Loucy (cell line): Measurements from ENCODE around the gene APOL2.

Experiments
- H2AFZ ChIP-seq: fragments of 200-600 bp; sonication (generic); 2 replicates; pipeline ENCODE4 v1.6.0; 2016; ENCODE audit warnings: antibody characterized with exemption, mild to moderate bottlenecking, low read length, moderate library complexity
- H3F3A ChIP-seq: fragments of 200-600 bp; 2 replicates; pipeline ENCODE4 v1.6.0; 2016; ENCODE audit warnings: antibody characterized with exemption, low read depth, mild to moderate bottlenecking
- H3K27me3 ChIP-seq: fragments of 200-600 bp; sonication (generic); 2 replicates; pipeline ENCODE4 v1.6.1; 2014; ENCODE audit warnings: low read length, mild to moderate bottlenecking; ENCODE audit not compliant: insufficient read depth, poor library complexity, severe bottlenecking
- H3K36me3 ChIP-seq: fragments of 200-600 bp; sonication (generic); 2 replicates; pipeline ENCODE4 v1.6.1; 2016; ENCODE audit warnings: low read length; ENCODE audit not compliant: insufficient read depth
- H3K4me1 ChIP-seq: fragments of 200-600 bp; sonication (generic); 2 replicates; pipeline ENCODE4 v1.5.1; 2014; ENCODE audit warnings: low read length, mild to moderate bottlenecking; ENCODE audit not compliant: insufficient read depth, poor library complexity, severe bottlenecking
- H3K4me2 ChIP-seq: fragments of 200-600 bp; sonication (generic); 2 replicates; pipeline ENCODE4 v1.6.0; 2014; ENCODE audit warnings: antibody characterized with exemption, low read length, low read depth, mild to moderate bottlenecking; ENCODE audit not compliant: poor library complexity, severe bottlenecking
- H3K4me3 ChIP-seq: fragments of 200-600 bp; sonication (generic); 2 replicates; pipeline ENCODE4 v1.5.1; 2014; ENCODE audit warnings: low read length, mild to moderate bottlenecking, mixed read lengths; ENCODE audit not compliant: poor library complexity, severe bottlenecking
- H3K79me2 ChIP-seq: fragments of 200-600 bp; sonication (generic); 2 replicates; pipeline ENCODE4 v1.6.1; 2014; ENCODE audit warnings: low read length; ENCODE audit not compliant: insufficient read depth
- H3K9ac ChIP-seq: fragments of 200-600 bp; sonication (generic); 2 replicates; pipeline ENCODE4 v1.6.0; 2014; ENCODE audit warnings: mild to moderate bottlenecking, low read depth, low read length, moderate library complexity; ENCODE audit not compliant: poor library complexity, severe bottlenecking
- H3K9me2 ChIP-seq: fragments of 200-600 bp; sonication (generic); replicated peaks from 2 replicates; pipeline ENCODE4 v1.6.1; 2016; ENCODE audit warnings: low read depth, low read length, mixed read lengths
- H3K9me3 ChIP-seq: fragments of 200-600 bp; sonication (generic); 2 replicates; pipeline ENCODE4 v1.6.1; 2014; ENCODE audit warnings: mild to moderate bottlenecking, antibody characterized with exemption, low read length, low read depth; ENCODE audit not compliant: insufficient read depth
- H4K20me1 ChIP-seq: fragments of 200-600 bp; sonication (generic); 2 replicates; pipeline ENCODE4 v1.6.0; 2014; ENCODE audit warnings: antibody characterized with exemption, low read length, mild to moderate bottlenecking; ENCODE audit not compliant: insufficient read depth, poor library complexity, severe bottlenecking
- CTCF ChIP-seq: fragments of 200-600 bp; sonication (generic); conservative IDR thresholded peaks from 2 replicates; pipeline ENCODE4 v1.5.1; 2014; ENCODE audit warnings: mild to moderate bottlenecking, antibody characterized with exemption, low read length
- EZH2phosphoT487 ChIP-seq: fragments of 200-600 bp; IDR thresholded peaks from 2 replicates; pipeline ENCODE4 v1.6.1; 2018; ENCODE audit warnings: antibody characterized with exemption, mild to moderate bottlenecking, moderate library complexity, borderline replicate concordance

APOL2 gene

GRCh38 chr22:36225333-36225922 lies 13.9 kb downstream of the APOL2 start:
- H3K79me2 ChIP-seq, result no peaks in the 10 kb centered on the region
- H4K20me1 ChIP-seq, result no peaks in the 10 kb centered on the region
- H3F3A ChIP-seq, result no peaks in the 10 kb centered on the region
- H3K4me2 ChIP-seq, result no peak overlapping the region
- H3K9me2 ChIP-seq, result no peaks in the 10 kb centered on the region
- no peak overlapping the region for H3K4me3 ChIP-seq
- H3K4me1 ChIP-seq, result no peaks in the 10 kb centered on the region
- no peak overlapping the region for H3K9ac ChIP-seq
- H2AFZ ChIP-seq, result no peak overlapping the region
- no peaks in the 10 kb centered on the region for H3K9me3 ChIP-seq
- H3K27me3 ChIP-seq, result no peaks in the 10 kb centered on the region
- no peaks in the 10 kb centered on the region for H3K36me3 ChIP-seq
- TF ChIP-seq CTCF (no peak), EZH2phosphoT487 (no peak)

GRCh38 chr22:36224245-36224644 lies 15.1 kb downstream of the APOL2 start:
- Histone ChIP-seq H3K36me3 (no peaks in the 10 kb centered on the region), H3K4me2 (no peak overlapping the region), H3K9me2 (no peaks in the 10 kb centered on the region), H3F3A (no peaks in the 10 kb centered on the region), H3K4me1 (no peaks in the 10 kb centered on the region), H3K9ac (no peak overlapping the region), H3K9me3 (no peaks in the 10 kb centered on the region), H4K20me1 (no peaks in the 10 kb centered on the region), H3K4me3 (no peak overlapping the region), H2AFZ (no peak overlapping the region), H3K79me2 (no peaks in the 10 kb centered on the region), H3K27me3 (no peaks in the 10 kb centered on the region)
- TF ChIP-seq EZH2phosphoT487 (no peak), CTCF (no peak)

GRCh38 chr22:36223504-36223903 lies 15.8 kb downstream of the APOL2 start:
- H3F3A ChIP-seq, result no peaks in the 10 kb centered on the region
- H3K27me3 ChIP-seq, result no peaks in the 10 kb centered on the region

More at GRCh38 chr22:36223504-36223903, 15.8 kb downstream of the APOL2 start:
- Histone ChIP-seq H2AFZ (no peak overlapping the region), H3K9ac (no peak overlapping the region), H4K20me1 (no peaks in the 10 kb centered on the region), H3K9me2 (no peaks in the 10 kb centered on the region), H3K36me3 (no peaks in the 10 kb centered on the region), H3K79me2 (no peaks in the 10 kb centered on the region), H3K9me3 (no peaks in the 10 kb centered on the region), H3K4me1 (no peaks in the 10 kb centered on the region), H3K4me3 (no peak overlapping the region), H3K4me2 (no peak overlapping the region)
- TF ChIP-seq CTCF, result no peak
- no peak for TF ChIP-seq EZH2phosphoT487
